ENCODE results near the gene OR5H14. TPM values are rescaled to one million over a fixed set of nuclear protein-coding genes. Genes with fewer than 3 reads are reported as not detected.
"Not testable (repeated sequence)": the region's sequence is repeated elsewhere in the genome, so short reads cannot be mapped to it uniquely, and the experiment has no call there.

Gene OR5H14
- polyA plus RNA-seq, 3 donors = not detected

DNA sequence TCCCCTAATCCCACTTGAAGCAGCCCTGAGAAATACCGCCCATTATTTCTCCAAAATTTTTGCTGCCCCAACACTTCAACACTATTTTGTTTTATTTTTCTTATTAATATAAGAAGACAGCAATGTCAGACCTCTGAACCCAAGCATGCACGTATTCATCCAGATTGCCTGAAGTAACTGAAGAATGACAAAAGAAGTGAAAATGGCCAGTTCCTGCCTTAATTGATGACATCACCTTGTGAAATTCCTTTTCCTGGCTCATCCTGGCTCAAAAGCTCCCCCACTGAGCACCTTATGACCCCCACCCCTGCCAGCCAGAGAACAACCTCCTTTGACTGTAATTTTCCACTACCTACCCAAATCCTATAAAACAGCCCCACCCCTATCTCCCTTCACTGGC, 49.0 kb downstream of the OR5H14 start:
- not testable (repeated sequence) for DNase-seq (ENCODE audit: low read depth in 3 of 3, low spot score in 2 of 3)

DNA sequence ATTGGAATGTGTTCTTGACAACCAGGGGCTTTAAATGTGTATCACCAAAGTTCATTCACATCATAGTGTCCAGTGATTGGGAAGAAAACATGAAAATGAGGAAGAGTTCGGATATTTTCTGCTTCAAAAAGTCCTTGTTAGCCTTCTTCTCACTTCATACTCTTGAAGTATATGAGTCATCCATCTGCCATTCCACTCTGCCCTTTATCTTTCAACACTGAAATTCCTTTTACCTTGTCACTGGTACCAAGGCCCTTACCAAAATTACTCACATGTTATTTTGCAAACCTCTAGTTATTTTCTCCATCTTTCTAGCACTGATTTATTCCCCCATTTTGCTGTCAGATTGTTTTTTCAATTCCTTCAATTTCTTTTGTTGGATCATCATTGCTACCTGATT, 51.7 kb downstream of the OR5H14 start:
- DNase-seq (ENCODE audit: low read depth in 3 of 3, low spot score in 2 of 3) = no peak

Other genes starting within 250 kb of the OR5H14 start
- 10 to 100 TPM; 33.9 to 42.2 (median 35.0) TPM for gene RIOX2, start 175.0 kb upstream of the OR5H14 start, polyA plus RNA-seq (ENCODE audit: insufficient read length in 3 of 3)
- under 1 TPM in 1 of 3 donors, not detected in 2; 0.04 TPM for gene GABRR3, start 112.2 kb upstream of the OR5H14 start, polyA plus RNA-seq (ENCODE audit: insufficient read length in 3 of 3)
- gene OR5AC2, start 60.3 kb upstream of the OR5H14 start, polyA plus RNA-seq (ENCODE audit: insufficient read length in 3 of 3) = not detected
- gene OR5H1, start 16.8 kb upstream of the OR5H14 start, polyA plus RNA-seq (ENCODE audit: insufficient read length in 3 of 3) = not detected
- gene OR5H15, start 19.2 kb downstream of the OR5H14 start, polyA plus RNA-seq (ENCODE audit: insufficient read length in 3 of 3) = not detected
- gene OR5H6, start 116.8 kb downstream of the OR5H14 start, polyA plus RNA-seq (ENCODE audit: insufficient read length in 3 of 3) = not detected
- gene OR5H2, start 135.0 kb downstream of the OR5H14 start, polyA plus RNA-seq (ENCODE audit: insufficient read length in 3 of 3) = not detected
- not detected for gene OR5K4, start 206.4 kb downstream of the OR5H14 start, polyA plus RNA-seq (ENCODE audit: insufficient read length in 3 of 3)
- not detected for gene OR5K3, start 243.2 kb downstream of the OR5H14 start, polyA plus RNA-seq (ENCODE audit: insufficient read length in 3 of 3)

Measured in right renal cortex interstitium (tissue), 3 donors.